Mucosa of rectum (tissue), 2 donors: ENCODE data around the gene PLEKHM2.

Experiments used
- H3K27ac ChIP-seq, 2 donors: one replicate each; pipeline ENCODE4 v1.7.0; 2013; ENCODE audit warnings: inconsistent platforms in 2 of 2, low read depth in 2 of 2, low read length in 2 of 2
- H3K27me3 ChIP-seq, 2 donors: one replicate each; pipeline ENCODE4 v1.7.0; 2013; ENCODE audit warnings: low read length in 2 of 2; ENCODE audit not compliant: control insufficient read depth in 2 of 2, insufficient read depth in 2 of 2
- H3K36me3 ChIP-seq, 2 donors: one replicate each; pipeline ENCODE4 v1.7.0; 2013; ENCODE audit warnings: low read length in 2 of 2; ENCODE audit not compliant: control insufficient read depth in 2 of 2, insufficient read depth in 2 of 2
- H3K4me1 ChIP-seq, 2 donors: one replicate each; pipeline ENCODE4 v1.7.0; 2013; ENCODE audit warnings: low read length in 2 of 2, mild to moderate bottlenecking in 1 of 2; ENCODE audit not compliant: control insufficient read depth in 2 of 2, insufficient read depth in 2 of 2
- H3K4me3 ChIP-seq, 2 donors: one replicate each; pipeline ENCODE4 v1.7.0; 2013; ENCODE audit warnings: low read length in 2 of 2
- H3K9ac ChIP-seq, 2 donors: one replicate each; pipeline ENCODE4 v1.7.0; 2013; ENCODE audit warnings: low read length in 2 of 2, low read depth in 1 of 2, mild to moderate bottlenecking in 1 of 2
- H3K9me3 ChIP-seq, 2 donors: one replicate each; pipeline ENCODE4 v1.7.0; 2013; ENCODE audit warnings: low read length in 2 of 2; ENCODE audit not compliant: control insufficient read depth in 2 of 2
- donor health status: healthy.
- donor health status: Normal muscosa, but diverticular disease.

PLEKHM2 gene

DNA sequence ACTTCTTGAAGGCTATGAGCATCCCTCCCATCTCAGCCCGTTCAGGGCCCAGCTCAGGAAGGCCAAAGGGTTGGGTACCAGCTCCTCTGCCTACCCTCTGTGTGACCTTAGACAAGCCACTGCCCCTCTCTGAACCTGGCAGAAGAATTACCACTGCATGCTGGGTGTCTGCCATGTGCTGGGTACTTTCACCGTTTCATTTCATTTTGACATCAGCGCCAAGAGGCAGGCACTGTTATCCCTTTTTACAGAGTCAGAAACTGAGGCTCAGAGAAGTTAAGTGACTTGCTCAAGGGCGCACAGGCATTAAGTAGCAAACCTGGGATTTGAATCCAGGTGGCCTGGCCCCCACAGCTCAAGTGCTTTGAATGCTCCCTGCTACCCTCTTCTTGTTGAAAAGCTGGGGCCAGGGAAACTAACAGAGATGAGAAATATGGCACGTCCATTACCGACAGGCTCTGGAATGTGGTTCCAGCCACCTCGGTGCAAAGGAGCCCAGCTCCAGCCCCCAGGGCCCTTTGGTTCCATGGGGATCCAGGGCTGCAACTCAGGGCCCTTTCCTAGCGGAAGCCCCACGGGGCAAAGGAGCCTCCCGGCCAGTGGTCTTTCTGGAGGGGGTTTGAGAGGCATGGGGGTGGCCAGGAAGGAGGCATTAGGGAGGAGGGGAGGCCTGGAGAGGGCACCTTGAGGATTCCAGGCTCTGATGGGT is 64.7 kb downstream of the PLEKHM2 start:
- Histone ChIP-seq H3K4me1 (no peaks in the 10 kb centered on the region), H3K9ac (no peak overlapping the region), H3K4me3 (no peak overlapping the region), H3K36me3 (no peaks in the 10 kb centered on the region), H3K9me3 (no peaks in the 10 kb centered on the region), H3K27ac (no peak overlapping the region), H3K27me3 (no peaks in the 10 kb centered on the region)

DNA sequence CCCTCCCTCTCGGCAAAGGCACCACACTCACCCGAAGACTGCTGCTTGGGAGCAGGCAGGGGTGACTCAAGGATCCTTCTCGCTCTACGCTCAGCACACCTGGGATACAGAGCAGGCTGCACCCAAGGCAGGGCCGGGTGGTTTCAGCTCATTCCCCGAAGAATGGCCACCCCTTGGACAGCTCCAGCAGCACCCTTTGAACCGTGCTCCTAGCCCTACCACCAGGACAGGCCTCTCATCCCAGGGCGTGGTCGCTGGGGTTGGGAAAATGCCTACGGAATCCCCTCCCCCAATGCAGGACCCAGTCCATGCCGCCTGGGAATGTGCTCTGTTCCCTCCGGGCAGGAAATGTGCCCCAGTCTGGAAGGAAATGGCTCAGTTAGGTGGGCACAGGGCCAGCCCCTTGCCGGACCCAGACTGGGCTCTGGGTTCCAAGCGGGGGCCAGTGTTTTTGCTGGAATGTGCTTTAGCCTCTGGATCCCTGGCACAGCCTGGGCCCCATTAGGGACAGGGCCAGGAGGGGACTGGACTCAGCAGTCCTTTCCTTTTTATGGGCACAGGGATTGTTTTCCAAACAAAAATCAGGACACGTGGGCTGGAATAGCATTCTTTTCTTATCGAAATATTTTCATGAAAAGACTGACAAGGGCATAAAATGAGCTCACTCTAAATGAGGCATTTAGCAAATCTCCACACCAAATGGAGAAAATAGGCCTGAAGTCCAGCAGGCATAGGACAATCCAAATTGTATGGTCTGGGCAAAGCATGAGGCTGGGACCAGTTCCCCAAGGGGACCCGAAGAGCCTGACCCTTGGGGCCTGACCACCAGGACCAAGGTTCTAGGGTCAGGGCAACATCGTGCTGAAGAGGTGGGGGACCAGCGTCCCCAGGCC is 65.5 kb downstream of the PLEKHM2 start:
- H3K27me3 ChIP-seq, result no peaks in the 10 kb centered on the region
- H3K27ac ChIP-seq, result no peak overlapping the region
- no peak overlapping the region for H3K9ac ChIP-seq
- H3K36me3 ChIP-seq, result no peaks in the 10 kb centered on the region
- H3K9me3 ChIP-seq, result no peaks in the 10 kb centered on the region
- H3K4me3 ChIP-seq, result no peak overlapping the region
- no peaks in the 10 kb centered on the region for H3K4me1 ChIP-seq

DNA sequence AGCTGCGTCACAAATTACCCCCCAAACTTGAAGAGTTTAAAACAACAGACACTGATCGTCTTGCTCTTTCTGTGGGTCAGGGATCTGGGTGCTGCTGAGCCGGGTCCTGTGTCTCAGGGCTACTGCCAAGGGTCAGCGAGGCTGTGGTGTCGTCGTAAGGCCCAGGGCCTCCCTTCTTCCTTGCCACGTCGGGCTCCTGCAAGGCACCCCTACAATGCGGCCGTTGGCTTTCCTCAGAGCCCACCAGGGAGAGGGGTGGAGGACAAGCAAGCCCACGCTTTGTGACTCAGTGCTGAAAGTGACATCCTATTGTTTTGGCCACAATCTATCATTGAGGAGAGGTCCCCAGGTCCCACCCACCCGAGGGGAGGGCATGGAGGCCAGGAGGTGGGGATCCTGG is 66.8 kb downstream of the PLEKHM2 start:
- H3K4me1 ChIP-seq, result peaks cover 4 to 7% of the 10 kb centered on the region in 2 donors
- no peaks in the 10 kb centered on the region for H3K27me3 ChIP-seq
- H3K9me3 ChIP-seq, result no peaks in the 10 kb centered on the region
- H3K4me3 ChIP-seq, result no peak overlapping the region
- H3K36me3 ChIP-seq, result no peaks in the 10 kb centered on the region
- H3K27ac ChIP-seq, result no peak overlapping the region
- H3K9ac ChIP-seq, result no peak overlapping the region

DNA sequence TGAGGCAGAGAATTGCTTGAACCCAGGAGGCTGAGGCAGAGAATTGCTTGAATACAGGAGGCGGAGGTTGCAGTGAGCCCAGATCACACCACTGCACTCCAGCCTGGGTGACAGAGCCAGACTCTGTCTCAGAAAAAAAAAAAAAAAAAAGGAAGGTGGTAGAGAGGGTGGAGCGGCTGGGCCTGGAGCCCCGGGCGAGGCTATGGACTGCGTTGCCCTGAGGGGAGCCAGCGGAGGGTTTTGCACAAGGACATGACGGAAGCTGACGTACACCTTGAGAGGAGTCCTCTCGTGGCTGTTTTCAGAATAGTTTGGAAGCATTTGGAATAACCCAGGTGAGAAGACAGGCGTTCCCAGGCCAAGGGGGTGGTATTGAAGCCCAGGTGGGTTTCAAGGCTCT is 67.6 kb downstream of the PLEKHM2 start:
- Histone ChIP-seq H3K4me1 (peaks cover 10 to 14% of the 10 kb centered on the region in 2 donors), H3K27me3 (peaks cover 0 to 4% of the 10 kb centered on the region in 2 donors), H3K27ac (no peak overlapping the region), H3K9me3 (no peaks in the 10 kb centered on the region), H3K4me3 (no peak overlapping the region), H3K36me3 (no peaks in the 10 kb centered on the region), H3K9ac (no peak overlapping the region)

DNA sequence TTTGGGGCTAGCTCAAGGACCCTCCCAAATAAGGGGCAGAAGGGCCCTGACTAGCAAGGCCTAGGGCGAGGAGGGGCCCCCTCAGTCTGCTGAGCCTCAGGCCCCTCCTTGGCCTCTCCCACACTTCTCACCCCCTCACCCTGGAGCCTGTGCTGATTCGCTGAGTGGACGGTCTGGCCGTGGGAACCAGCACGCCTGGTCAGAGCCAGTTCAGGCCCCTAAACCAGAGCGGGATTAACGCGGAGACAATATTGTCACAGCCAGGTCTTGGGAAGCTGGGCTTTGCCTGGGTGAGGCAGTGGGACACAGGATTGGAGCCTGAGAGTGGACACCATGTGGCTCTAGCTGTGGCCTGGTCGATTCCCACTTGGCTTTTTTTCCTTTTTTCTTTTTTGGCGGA is 69.7 kb downstream of the PLEKHM2 start:
- Histone ChIP-seq H3K27me3 (peaks cover 0 to 4% of the 10 kb centered on the region in 2 donors), H3K9ac (no peak overlapping the region), H3K27ac (no peak overlapping the region), H3K4me3 (no peak overlapping the region), H3K4me1 (peaks cover 14 to 27% of the 10 kb centered on the region in 2 donors), H3K9me3 (no peaks in the 10 kb centered on the region), H3K36me3 (no peaks in the 10 kb centered on the region)

DNA sequence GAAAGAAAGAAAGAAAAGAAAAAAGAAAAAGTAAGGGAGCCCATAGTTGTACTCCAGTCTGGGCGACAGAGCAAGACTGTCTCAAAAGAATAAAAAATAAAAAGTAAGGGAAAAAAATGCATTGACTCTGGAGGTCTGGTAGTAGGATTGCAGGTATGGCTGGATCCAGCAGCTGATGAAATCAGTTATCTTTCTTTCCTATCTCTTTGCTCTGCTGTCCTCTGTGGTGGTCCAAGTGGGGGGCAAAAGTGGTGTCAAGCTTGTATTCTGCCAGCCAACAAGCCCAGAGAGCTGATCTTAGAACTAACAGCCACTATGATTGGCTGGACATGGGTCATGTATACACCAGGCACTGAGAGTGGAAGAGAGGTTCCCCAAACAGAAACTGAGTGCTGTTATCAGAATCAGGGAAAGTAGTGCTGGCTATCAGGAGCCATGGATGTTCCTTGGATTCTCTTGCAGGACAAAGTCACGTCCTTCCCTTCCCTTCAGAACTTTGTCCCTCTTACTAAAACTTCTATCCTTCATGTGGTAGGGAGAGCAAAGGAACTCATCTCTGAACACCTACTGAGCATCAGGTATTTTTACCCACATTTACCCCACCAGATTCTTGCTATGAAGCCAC is 71.0 kb downstream of the PLEKHM2 start:
- H3K9ac ChIP-seq, result no peak overlapping the region
- no peaks in the 10 kb centered on the region for H3K9me3 ChIP-seq
- no peak overlapping the region for H3K4me3 ChIP-seq
- peaks cover 19 to 33% of the 10 kb centered on the region in 2 donors for H3K4me1 ChIP-seq
- H3K27me3 ChIP-seq, result peaks cover 0 to 4% of the 10 kb centered on the region in 2 donors
- H3K36me3 ChIP-seq, result no peaks in the 10 kb centered on the region
- no peak overlapping the region for H3K27ac ChIP-seq

DNA sequence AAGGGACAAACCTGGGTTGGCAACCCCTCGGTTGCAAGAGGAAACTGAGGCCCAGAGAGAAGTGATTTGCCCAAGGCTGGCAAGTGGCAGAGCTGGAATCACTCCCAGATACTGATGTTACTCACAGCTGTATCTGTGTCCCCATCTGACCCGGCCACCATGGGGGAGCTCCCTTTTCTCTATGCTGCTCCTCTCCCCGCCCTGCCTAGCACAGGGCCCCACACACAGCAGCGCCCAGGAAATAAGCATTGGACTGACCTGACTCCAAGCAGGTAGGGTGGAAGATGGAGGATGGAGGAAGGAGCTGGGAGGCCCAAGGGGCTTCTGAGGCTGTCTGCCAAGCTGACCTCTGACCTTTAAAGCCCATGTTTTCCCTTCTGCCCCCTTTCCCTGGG is 71.5 kb downstream of the PLEKHM2 start:
- Histone ChIP-seq H3K4me1 (peaks cover 19 to 36% of the 10 kb centered on the region in 2 donors), H3K4me3 (peak overlapping the region in 1 of 2 donors; percentile 75), H3K27me3 (peaks cover 0 to 4% of the 10 kb centered on the region in 2 donors), H3K36me3 (no peaks in the 10 kb centered on the region), H3K27ac (peak overlapping the region in 1 of 2 donors; percentile 89), H3K9ac (peak overlapping the region in 1 of 2 donors; percentile 30), H3K9me3 (no peaks in the 10 kb centered on the region)

DNA sequence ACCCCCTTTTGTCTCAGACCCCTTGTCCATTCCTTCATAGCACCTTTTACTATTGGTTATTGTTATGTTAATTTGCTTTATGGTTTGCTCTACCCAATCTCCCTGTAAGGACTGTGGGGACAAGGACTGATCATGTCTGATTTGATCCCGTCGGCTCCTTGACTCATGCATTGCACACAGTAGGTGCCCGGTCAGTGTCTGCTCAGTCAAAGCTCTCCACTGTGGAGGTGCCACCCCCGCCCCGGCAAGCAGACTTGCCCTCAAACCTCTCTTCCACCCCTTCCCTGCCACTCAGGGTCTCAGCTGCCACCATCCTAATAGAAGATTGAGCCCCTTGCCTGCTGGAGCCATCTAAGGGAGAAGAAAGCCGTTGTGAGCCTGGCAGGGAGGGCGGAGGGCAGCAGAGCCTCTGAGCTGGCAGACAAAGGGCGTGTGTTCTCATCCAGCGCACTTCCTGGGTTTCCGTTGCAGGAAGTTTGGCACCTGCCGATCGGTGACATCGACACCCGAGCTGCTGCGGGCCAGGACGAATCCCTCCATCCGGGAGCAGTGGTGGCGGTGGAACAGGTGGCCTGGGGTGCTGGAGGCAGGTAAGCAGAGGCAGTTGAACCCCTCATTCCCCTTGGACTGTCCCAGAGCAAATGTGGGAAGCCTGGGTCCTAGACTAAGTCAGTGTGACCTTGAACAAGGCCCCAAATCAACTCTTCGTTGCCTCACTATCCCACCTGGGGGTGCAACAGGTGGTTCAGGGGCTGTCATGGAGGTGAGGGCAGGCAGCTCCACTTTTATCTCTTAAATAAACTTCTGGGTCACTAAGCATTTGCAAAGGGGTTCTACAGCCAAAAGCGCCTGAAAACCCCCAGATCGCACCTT is 72.3 kb downstream of the PLEKHM2 start:
- Histone ChIP-seq H3K9ac (peak overlapping the region; percentile 90 to 95), H3K27me3 (peaks cover 0 to 4% of the 10 kb centered on the region in 2 donors), H3K36me3 (peaks cover 0 to 4% of the 10 kb centered on the region in 2 donors), H3K4me1 (peaks cover 23 to 43% of the 10 kb centered on the region in 2 donors), H3K27ac (peak overlapping the region; percentile 89 to 91), H3K9me3 (no peaks in the 10 kb centered on the region), H3K4me3 (peak overlapping the region; percentile 75 to 82)

DNA sequence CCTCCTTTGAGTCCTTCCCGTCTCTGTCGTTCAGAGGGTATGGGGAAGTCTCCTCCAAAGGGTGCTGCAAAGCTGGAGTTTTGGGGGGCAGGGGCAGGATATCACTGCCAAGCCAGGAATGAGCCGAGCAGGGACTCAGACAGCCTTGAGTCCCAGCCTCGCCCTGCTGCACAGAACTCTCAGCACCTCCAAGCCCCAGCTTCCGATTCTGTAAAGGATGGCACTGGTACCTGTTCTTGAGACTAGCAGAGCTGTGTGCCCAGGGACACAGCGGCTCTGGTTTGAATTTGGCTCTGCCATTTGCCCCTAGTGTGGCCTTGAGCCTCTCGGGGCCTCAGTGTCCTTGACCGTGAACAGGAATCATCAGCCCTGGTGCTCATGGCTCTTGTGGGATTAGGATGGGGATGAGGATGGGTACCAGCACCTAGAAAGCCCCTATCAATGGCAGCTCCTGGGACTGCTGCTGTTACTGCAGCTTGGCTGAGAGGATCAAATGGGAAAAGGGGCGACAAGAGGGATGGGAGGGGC is 73.0 kb downstream of the PLEKHM2 start:
- Histone ChIP-seq H3K4me1 (peaks cover 25 to 49% of the 10 kb centered on the region in 2 donors), H3K4me3 (peak overlapping the region; percentile 75 to 82), H3K27ac (peak overlapping the region; percentile 89 to 91), H3K9ac (peak overlapping the region; percentile 90 to 95), H3K36me3 (peaks cover 0 to 4% of the 10 kb centered on the region in 2 donors), H3K27me3 (peaks cover 0 to 4% of the 10 kb centered on the region in 2 donors), H3K9me3 (no peaks in the 10 kb centered on the region)
